ENCODE measurements around the gene ZAR1L.

Gene ZAR1L

GRCh38 chr13:32300920-32301319 is 14.2 kb downstream of the ZAR1L start:
- no peak for DNase-seq (ENCODE audit: low read depth)

GRCh38 chr13:32300406-32300805 is 14.8 kb downstream of the ZAR1L start:
- DNase-seq (ENCODE audit: low read depth), result no peak

- DNase-seq (ENCODE audit: low read depth), result no peak
Observed at GRCh38 chr13:32299893-32300292, 15.3 kb downstream of the ZAR1L start.

GRCh38 chr13:32298695-32299094 is 16.5 kb downstream of the ZAR1L start:
- DNase-seq (ENCODE audit: low read depth), result no peak

DNA sequence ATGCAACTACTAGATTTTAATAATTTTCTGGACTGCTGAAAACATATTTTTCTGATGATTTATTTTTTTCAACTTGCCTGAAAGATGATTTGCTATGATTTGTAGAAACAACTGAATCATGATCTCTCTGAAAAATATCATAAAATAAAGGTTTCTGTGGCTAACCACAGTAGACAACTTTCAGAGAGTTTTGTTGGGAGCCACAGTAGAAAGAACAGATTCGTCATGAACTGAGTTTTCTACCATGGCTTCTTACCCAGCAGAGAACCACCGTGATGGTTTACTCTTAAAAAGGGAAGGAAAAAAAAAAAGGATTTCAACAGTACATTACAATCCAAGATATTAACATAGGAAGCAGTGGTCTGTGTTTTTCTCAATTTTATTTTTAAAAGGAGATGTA is 18.0 kb downstream of the ZAR1L start:
- no peak for DNase-seq (ENCODE audit: low read depth)

GRCh38 chr13:32285633-32285965 is 29.6 kb downstream of the ZAR1L start:
- DNase-seq (ENCODE audit: low read depth), result peak; percentile 58

DNA sequence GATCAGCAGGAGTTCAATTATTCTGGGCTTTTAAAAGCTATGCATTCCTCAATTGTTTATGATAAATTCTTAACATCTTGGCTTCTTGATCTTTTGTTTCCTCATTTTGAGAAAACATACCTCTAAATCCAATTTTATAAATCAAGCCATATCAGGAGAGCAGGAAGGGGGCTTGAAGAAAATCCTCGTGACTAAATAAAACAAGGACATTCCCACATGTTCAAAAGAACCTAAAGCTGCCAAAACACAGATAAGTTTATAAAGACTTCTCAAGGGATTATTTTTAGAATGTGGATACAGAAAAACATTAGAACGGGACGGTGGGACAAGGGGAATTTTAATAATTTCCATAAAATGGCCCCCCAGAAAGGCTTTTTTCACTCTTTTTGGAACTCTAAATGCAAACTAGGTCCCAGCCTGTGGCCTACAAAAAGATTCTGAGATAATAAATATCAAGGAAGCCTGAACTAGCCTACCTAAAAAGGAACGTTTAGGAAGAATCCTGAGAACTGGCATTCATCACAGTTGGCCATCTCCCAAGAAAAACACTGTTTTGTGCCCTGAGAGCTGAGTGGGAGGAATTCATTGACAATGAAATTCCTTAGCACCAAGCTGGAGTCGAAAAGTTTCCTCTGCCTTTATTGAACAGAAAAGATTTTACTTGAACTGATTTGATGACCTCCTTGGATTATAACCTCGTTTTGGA is 30.1 kb downstream of the ZAR1L start:
- DNase-seq (ENCODE audit: low read depth), result peak; percentile 78

DNA sequence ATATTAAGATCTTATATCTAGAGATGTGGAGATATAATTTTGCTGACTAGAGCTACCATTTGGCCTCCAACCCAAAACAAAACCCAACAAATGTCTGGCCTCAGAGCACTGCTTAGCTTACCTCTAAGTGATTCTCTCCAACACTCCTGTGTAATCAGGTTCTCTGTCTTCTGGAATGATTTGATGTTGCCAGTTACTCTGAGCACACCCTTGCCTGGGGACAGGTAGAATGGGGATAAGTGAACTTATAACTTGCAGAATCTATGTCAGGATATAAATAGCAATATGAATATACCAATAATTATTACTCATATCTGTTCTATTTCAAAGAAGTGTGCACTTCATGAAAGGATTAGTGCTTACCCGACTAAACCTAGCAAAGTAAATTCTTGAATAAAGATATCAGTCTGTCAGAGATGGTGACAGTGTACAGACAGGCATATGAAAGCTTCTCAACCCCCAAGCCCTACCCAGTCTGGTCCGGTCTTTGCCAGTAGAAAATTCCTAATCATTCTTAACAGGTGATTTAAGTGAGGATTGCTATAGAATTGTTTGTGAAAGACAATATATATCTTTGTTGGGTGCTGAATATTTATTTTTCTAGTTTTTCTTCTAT is 33.0 kb downstream of the ZAR1L start:
- no peak for DNase-seq (ENCODE audit: low read depth)

- DNase-seq (ENCODE audit: low read depth), result no peak
Observed at GRCh38 chr13:32281096-32281495, 34.1 kb downstream of the ZAR1L start.

DNA sequence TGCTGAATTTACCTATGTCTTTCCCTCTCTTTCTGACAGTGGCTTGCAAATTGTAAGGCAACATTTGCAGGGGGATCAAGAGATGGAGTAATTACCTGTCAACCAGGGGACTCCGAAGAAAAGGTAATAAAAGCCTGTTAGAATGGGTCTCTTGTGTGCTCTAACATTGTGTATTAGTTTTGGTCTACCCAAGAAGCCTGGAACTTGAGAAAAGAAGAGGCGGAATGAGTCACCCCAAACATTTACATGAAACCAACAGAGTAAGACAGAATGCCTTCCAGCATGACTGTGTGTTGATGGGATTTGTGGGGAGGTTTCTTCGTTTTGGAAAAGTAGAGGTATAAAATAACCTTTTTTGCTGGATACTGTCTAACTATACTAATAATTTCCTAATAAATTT is 36.7 kb downstream of the ZAR1L start:
- DNase-seq (ENCODE audit: low read depth), result peak; percentile 84

- no peak for DNase-seq (ENCODE audit: low read depth)
Observed at GRCh38 chr13:32277839-32278238, 37.3 kb downstream of the ZAR1L start.

- peak; percentile 50 for DNase-seq (ENCODE audit: low read depth)
Observed at GRCh38 chr13:32272021-32272683, 43.0 kb downstream of the ZAR1L start.

DNA sequence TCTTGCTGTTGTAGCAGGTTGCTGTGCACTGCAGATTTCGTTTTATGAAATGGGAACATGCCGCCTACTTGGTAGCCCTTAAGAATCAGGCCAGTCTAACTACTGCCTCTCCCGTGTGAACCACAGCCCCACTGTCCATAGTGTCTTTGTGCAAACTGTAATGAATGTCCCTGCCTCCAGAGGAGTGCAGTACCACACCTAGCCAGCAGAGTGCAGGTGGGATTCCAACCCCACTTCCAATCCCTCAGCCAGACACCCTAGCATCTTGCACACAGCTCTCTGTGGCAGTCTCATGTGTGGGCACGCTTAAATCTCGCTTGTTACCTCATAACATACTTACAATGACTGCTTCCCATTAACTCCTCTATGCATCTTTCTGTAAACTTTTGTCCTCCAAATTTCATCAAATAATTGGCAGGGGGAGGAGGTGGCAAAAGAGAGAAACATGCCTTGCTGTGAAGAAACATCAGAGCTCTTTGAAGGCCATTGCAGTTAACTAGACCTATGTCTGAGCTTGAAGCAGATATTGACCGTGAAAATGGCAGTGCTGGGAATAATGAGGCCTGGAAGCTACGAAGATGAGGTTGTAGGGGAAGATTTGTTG is 47.2 kb downstream of the ZAR1L start:
- peak; percentile 12 for DNase-seq (ENCODE audit: low read depth)

DNA sequence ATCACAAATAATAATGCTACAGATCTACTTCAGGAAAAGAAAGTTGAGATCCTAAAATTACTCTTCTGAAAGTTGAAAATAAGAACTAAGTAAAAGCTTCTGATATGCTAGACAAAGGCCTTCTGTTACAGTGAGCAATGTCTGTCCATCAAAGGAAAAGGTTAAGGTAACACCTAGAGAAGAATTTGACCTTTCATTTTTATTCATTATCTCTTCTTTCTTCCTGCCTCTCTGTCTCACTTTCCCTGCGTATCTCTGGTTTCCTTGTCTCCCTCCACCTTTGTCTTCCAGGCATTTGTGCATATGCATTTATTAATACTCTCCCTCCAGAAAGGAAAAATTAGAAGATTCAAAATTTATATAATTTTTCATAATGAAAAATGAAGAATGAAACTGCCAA is 49.0 kb downstream of the ZAR1L start:
- DNase-seq (ENCODE audit: low read depth), result no peak

- DNase-seq (ENCODE audit: low read depth), result no peak
Observed at GRCh38 chr13:32265726-32266125, 49.4 kb downstream of the ZAR1L start.

GRCh38 chr13:32264407-32264806 is 50.8 kb downstream of the ZAR1L start:
- peak; percentile 75 for DNase-seq (ENCODE audit: low read depth)

DNA sequence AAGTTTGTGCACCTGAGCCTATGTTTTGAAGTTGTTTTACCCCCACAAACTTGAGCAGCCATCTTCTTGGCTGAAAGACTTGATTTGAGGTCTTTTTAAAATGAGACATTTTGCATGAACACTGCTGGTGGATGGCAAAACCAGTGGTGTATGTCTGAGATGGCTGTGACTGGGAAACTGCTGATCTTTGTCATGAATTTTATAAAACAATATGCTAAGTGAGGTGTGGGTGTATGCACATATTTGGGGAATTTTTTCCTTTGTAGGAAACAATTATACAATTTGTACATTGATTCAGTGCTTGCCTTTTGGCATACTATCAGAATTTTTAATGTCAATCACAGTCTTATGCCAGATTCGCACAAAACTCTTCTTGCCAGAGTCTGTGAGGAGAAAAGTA is 52.5 kb downstream of the ZAR1L start:
- DNase-seq (ENCODE audit: low read depth), result no peak

- DNase-seq (ENCODE audit: low read depth), result no peak
Observed at GRCh38 chr13:32262165-32262564, 53.0 kb downstream of the ZAR1L start.

- DNase-seq (ENCODE audit: low read depth), result peak; percentile 96
Observed at GRCh38 chr13:32261567-32261966, 53.6 kb downstream of the ZAR1L start.

DNA sequence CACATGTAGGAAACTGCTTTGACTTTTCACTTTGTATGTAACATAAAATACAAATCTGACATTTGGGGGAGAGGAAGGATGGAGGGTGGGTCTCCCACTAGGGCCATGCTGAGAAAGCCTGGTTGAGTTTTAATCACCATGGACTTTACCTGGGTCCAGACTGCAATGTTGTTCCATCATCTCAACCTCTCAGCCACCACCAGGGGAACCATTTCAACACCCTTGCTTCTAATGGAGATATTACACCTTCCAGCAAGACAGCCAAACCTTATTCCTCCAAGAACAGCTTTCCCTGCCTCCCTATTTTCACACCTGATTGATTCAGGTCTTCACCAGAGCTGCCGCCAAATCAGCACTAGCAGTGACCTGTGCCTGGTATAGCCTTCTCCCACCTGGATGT is 56.0 kb downstream of the ZAR1L start:
- DNase-seq (ENCODE audit: low read depth), result no peak

DNA sequence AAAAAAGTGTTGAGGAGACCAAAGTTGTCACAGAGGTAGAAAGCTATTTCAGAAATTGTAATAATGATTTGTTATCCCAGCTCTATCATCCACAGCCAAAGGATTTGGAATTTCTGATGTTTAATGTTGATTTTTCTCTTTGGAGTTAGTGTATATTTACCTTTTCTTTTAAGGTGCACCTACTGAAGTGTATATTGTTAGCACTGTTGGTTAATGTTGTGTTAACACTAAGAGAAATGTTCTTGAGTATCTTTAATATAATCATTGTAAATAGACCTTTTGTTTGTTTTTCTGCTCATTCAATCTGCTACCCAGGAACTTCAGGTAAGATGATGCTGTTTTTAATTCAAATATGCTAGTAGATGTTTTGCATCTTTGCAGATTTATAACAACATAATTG is 57.5 kb downstream of the ZAR1L start:
- DNase-seq (ENCODE audit: low read depth), result no peak

- no peak for DNase-seq (ENCODE audit: low read depth)
Observed at GRCh38 chr13:32256243-32256642, 58.9 kb downstream of the ZAR1L start.

GRCh38 chr13:32255724-32256109 is 59.4 kb downstream of the ZAR1L start:
- peak; percentile 70 for DNase-seq (ENCODE audit: low read depth)
